MG63 (cell line): ENCODE data around the gene CD44. TPM values are rescaled to one million over a fixed set of nuclear protein-coding genes. Genes with fewer than 3 reads are reported as not detected.
"Not testable (repeated sequence)": the region's sequence is repeated elsewhere in the genome, so short reads cannot be mapped to it uniquely, and the experiment has no call there.

Experiments
- DNase-seq: peaks from one replicate; pipeline ENCODE4 v3.0.0-alpha.2; 2020
- H3K27me3 ChIP-seq: fragments of 250-450 bp; sonication (Bioruptor Pico); 2 replicates; pipeline ENCODE4 v1.5.1; 2020; ENCODE audit warnings: mild to moderate bottlenecking, moderate library complexity
- H3K36me3 ChIP-seq: fragments of 250-450 bp; sonication (Bioruptor Pico); 2 replicates; pipeline ENCODE4 v1.5.1; 2020; ENCODE audit warnings: mild to moderate bottlenecking, moderate library complexity
- H3K4me3 ChIP-seq: fragments of 250-450 bp; sonication (Bioruptor Pico); 2 replicates; pipeline ENCODE4 v1.5.1; 2020; ENCODE audit warnings: mild to moderate bottlenecking, moderate library complexity
- H3K9me3 ChIP-seq: fragments of 250-450 bp; sonication (Bioruptor Pico); 2 replicates; pipeline ENCODE4 v1.5.1; 2020; ENCODE audit warnings: mild to moderate bottlenecking, moderate library complexity
- total RNA-seq: library from RNA; depleted of rRNA; stranded (reverse); fragments of >200 nt; shearing (Covaris generic); gene quantifications from 2 replicates; pipeline ENCODE4 v1.2.3, GENCODE V29; 2014; ENCODE audit warnings: low replicate concordance; rRNA removed

CD44 gene
- 1,423 and 1,833 TPM in 2 replicates for total RNA-seq

DNA sequence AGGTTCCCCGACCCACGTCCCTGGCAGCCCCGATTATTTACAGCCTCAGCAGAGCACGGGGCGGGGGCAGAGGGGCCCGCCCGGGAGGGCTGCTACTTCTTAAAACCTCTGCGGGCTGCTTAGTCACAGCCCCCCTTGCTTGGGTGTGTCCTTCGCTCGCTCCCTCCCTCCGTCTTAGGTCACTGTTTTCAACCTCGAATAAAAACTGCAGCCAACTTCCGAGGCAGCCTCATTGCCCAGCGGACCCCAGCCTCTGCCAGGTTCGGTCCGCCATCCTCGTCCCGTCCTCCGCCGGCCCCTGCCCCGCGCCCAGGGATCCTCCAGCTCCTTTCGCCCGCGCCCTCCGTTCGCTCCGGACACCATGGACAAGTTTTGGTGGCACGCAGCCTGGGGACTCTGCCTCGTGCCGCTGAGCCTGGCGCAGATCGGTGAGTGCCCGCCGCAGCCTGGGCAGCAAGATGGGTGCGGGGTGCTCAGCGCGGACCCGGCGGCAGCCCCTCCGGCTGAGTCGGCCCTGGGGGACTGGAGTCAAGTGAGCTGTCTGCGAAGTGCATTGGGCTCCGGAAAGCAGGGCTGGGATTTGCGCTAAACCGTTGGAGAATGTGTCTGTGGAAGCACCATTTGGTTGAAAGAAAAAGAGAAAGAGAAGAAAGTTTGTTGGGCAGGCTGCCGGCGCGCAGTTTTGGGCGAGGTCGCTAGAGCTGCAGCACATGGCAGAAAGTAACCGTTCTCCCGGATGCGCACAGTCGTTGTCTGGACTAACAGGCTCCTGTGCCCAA is at the start of gene CD44:
CD44 (plus strand) TSS at position 229 of the 779 bp plus-strand sequence; CDS start at position 362, 133 bp downstream.
- peak; percentile 95 for DNase-seq
- Histone ChIP-seq H3K36me3 (peaks cover 51% of the 10 kb centered on the region), H3K9me3 (no peaks in the 10 kb centered on the region), H3K4me3 (peak within 1 kb of the TSS; percentile 97), H3K27me3 (no peaks in the 10 kb centered on the region)

DNA sequence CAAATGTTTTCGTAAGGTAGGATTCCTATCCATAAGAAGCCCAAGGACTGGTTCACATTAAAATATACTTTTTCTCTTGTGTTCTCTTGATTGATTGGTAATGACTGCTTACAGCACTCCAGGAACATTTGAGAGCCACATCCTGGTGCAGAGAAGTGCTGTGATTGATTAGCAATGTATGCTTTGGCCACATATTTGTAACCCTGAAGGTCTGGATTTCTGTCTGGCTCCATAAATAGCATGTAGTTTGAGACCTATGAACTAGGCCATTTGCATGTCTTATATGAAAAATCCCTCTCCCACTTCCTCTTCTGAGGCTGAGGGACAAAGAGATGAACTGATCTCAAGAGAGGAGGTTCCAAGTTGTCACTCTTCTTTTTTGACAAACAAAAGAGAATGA is 49.3 kb upstream of the CD44 start:
- Histone ChIP-seq H3K9me3 (peaks cover 5% of the 10 kb centered on the region; the same call in 1 of the 2 replicates), H3K27me3 (no peaks in the 10 kb centered on the region), H3K36me3 (peaks cover 12% of the 10 kb centered on the region), H3K4me3 (no peak overlapping the region)
- DNase-seq, result no peak

DNA sequence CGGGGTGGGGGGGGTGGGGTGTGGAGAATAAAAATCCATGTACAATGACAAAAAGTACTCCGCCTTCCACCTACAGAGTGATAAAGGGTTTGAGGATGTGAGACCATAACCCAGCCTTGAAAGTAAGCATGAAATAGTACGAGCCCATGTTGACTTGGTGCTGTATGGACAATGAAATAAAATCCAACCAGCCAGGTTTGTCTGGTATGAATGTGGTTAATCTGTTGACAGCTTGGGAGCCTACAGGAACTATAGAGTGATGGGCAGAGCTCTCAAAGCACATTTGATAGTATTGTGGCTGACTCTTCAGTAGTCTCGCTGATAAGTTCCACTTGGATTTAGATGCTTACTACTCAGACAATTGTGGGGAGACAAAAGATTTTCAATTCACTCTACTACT is 48.8 kb upstream of the CD44 start:
- Histone ChIP-seq H3K27me3 (no peaks in the 10 kb centered on the region), H3K9me3 (peaks cover 5% of the 10 kb centered on the region; the same call in 1 of the 2 replicates), H3K4me3 (no peak overlapping the region), H3K36me3 (peaks cover 12% of the 10 kb centered on the region)
- no peak for DNase-seq

DNA sequence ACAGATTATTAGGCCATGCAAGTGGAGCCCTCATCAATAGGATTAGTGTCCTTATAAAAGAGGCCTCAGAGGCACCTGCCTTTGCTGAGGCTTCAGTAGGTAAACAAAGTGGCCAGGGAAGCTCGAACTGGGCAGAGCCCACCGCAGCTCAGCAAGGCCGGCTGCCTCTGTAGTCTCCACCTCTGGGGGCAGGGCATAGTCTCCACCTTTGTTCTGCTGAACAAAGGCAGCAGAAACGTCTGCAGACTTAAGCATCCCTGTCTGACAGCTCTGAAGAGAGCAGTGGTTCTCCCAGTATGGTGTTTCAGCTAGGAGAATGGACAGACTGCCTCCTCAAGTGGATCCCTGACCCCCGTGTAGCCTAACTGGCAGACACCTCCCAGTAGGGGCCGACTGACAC is 48.0 kb upstream of the CD44 start:
- H3K27me3 ChIP-seq, H3K4me3 ChIP-seq, DNase-seq, H3K9me3 ChIP-seq: not testable (repeated sequence)
- peaks cover 12% of the 10 kb centered on the region for H3K36me3 ChIP-seq

DNA sequence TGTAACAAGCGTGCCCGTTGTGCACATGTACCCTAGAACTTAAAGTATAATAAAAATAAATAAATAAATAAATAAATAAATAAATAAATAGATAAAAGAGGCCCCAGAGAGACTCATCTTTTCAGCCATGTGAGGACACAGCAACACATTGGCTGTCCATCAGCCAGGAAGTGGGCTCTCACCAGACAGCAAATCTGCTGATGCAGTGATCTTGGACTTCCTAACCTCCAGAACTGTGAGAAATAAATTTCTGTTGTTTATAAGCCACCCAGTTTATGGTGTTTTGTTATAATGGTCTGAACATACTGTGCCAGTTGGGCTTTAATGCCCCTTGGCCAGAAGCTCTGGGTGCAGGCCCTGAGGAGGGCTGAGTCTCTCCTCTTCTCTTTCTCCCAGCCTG is 42.2 kb upstream of the CD44 start:
- H3K36me3 ChIP-seq, result peaks cover 2% of the 10 kb centered on the region; the same call in 1 of the 2 replicates
- no peaks in the 10 kb centered on the region; the same call in 1 of the 2 replicates for H3K9me3 ChIP-seq
- no peak overlapping the region for H3K4me3 ChIP-seq
- no peaks in the 10 kb centered on the region for H3K27me3 ChIP-seq
- no peak for DNase-seq

DNA sequence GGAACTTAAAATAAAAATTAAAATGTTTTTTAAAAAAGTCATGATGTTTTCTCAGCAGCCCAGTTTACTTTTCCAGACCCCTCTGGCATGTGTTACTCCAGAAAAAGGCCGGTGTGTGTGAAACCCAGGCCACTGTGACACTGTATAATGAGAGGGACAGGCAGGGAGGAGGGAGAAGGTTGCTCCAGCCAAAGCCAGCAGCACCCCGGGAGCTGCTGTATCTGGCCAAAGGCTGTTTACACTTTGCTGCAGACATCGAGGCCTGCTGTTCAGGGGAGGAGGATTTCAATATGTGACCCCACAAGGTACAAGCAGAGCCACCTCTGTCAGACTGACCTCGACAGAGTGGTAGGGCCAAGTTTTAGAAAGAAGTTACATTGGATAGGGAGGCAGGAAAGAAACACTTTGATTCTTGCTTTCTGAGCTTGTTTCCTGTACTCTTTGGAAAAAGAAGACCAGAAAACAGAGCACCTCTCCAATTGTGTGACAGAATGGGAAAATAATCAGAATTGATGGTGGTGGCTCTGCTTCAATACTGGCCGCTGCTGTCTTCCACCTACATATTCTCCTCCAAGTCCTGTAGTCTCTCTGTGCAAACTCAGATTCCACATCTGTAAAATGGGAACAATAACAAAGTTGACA is 41.0 kb upstream of the CD44 start:
- no peak for DNase-seq
- Histone ChIP-seq H3K27me3 (no peaks in the 10 kb centered on the region), H3K9me3 (no peaks in the 10 kb centered on the region), H3K4me3 (no peak overlapping the region), H3K36me3 (peaks cover 2% of the 10 kb centered on the region; the same call in 1 of the 2 replicates)

DNA sequence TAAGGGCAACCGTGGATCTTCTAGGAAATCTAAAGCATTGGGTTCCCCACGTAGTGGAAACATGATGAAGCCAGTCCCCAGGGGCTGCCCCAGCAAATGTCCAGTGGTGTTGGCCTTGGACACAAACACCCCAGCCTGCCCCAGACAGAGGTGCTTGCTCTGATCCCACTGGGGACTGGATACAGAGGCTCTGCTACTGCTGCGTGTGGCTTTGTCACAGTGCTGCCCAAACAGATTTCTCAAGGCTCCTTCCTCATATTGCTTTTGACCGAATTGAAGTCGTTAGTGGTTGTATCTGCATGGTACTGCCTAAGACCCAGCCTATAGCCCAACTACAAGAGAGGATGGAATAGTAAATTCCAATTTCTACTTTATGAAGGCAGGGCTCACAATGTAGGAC is 40.1 kb upstream of the CD44 start:
- no peaks in the 10 kb centered on the region for H3K9me3 ChIP-seq
- DNase-seq, result no peak
- H3K27me3 ChIP-seq, result no peaks in the 10 kb centered on the region
- no peak overlapping the region for H3K4me3 ChIP-seq
- H3K36me3 ChIP-seq, result peaks cover 2% of the 10 kb centered on the region; the same call in 1 of the 2 replicates

DNA sequence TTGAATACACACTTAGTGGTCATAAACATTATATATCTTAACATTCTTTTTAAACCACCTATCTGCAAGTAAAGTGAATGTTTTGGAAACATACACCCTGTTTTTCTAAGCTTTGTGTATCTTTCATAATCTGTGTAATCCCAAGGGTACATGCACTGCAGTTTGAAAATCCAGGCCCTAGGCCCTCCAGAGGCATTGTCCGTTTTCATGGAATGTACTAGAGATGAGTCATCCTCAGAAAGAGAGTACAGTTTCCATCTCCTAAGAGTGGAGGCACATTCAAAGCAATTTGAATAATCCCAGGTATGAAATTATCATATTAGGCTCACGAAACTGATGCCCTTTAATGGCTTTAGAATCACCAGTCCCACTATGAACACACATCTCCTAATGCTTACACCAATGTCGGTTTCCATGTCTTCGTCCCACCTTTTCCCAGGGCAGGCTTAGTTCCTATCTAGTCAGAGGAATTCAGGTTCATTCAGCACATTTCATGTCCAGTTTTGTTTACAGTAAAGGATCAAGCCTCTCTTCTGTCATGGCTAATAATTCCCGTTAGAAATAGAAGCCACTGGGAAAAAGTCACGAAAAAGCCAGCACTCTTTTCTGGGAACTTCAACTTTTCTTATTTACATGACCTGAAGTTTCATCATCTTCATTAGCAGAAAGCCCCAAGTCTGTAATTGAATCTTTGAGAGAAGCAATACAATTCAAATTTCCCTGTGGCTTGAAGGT is 39.5 kb upstream of the CD44 start:
- H3K36me3 ChIP-seq, result peaks cover 2% of the 10 kb centered on the region; the same call in 1 of the 2 replicates
- no peaks in the 10 kb centered on the region for H3K9me3 ChIP-seq
- DNase-seq, result peak; percentile 52
- no peak overlapping the region for H3K4me3 ChIP-seq
- no peaks in the 10 kb centered on the region for H3K27me3 ChIP-seq

DNA sequence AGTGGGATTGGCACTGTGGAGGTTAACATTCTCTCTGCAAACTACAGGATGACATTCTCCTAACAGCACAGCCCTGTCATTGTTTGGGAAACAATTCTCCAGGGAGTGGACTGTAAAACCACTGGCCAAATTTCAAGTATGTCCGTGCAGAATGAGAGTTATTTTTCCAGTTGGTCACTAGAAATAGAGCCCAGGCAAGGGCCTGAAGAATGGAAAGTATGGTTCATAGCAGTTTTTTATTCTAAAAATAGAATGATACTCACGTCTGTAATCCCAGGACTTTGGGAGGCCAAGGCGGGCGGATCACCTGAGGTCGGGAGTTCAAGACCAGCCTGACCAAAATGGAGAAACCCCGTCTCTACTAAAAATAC is 39.0 kb upstream of the CD44 start:
- Histone ChIP-seq H3K36me3 (peaks cover 2% of the 10 kb centered on the region; the same call in 1 of the 2 replicates), H3K27me3 (no peaks in the 10 kb centered on the region), H3K4me3 (no peak overlapping the region), H3K9me3 (no peaks in the 10 kb centered on the region)
- DNase-seq, result peak; percentile 55

DNA sequence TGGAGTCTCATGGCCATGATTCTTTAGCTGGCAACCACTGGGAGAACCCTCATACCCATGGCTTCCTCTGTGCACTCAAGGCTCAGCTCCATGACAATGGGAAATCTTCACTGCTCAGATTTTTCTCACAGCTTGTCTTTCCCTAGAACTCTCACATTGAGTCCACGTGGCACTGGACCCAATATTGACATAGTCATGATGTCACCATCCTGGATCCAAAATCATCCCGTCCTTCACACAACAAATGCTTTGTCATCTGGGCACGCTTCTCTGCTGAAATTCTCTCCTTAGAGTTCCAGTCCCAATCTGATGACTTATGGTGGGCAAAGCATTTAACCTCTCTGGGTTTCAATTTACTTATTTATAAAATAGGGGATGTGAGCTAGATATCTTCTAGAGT is 37.7 kb upstream of the CD44 start:
- Histone ChIP-seq H3K36me3 (peaks cover 2% of the 10 kb centered on the region; the same call in 1 of the 2 replicates), H3K9me3 (no peaks in the 10 kb centered on the region), H3K27me3 (no peaks in the 10 kb centered on the region), H3K4me3 (no peak overlapping the region)
- peak; percentile 34 for DNase-seq

DNA sequence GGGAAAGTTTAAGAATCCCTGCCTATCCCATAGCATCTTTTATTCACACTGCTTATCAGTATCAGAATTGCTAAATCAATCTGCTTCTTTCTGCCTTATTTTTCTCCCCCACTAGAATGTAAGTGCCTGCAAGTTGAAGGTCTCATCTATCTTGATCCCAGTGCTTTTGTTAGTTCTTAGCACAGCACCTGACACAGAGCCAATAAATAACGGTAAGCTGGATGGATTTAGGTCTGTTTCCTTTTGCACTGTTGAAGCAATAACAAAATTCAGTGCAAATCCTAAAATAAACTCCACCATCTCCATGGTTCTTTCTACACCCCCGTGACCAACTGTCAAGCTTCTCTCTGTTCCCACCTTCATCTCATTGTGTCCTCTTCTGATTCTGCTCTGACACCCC is 36.7 kb upstream of the CD44 start:
- no peaks in the 10 kb centered on the region for H3K27me3 ChIP-seq
- peak overlapping the region; percentile 19 for H3K4me3 ChIP-seq
- 0 out of 2 replicates have a peak, but pooled peaks cover 2% of the 10 kb centered on the region for H3K36me3 ChIP-seq
- no peak for DNase-seq
- no peaks in the 10 kb centered on the region for H3K9me3 ChIP-seq

DNA sequence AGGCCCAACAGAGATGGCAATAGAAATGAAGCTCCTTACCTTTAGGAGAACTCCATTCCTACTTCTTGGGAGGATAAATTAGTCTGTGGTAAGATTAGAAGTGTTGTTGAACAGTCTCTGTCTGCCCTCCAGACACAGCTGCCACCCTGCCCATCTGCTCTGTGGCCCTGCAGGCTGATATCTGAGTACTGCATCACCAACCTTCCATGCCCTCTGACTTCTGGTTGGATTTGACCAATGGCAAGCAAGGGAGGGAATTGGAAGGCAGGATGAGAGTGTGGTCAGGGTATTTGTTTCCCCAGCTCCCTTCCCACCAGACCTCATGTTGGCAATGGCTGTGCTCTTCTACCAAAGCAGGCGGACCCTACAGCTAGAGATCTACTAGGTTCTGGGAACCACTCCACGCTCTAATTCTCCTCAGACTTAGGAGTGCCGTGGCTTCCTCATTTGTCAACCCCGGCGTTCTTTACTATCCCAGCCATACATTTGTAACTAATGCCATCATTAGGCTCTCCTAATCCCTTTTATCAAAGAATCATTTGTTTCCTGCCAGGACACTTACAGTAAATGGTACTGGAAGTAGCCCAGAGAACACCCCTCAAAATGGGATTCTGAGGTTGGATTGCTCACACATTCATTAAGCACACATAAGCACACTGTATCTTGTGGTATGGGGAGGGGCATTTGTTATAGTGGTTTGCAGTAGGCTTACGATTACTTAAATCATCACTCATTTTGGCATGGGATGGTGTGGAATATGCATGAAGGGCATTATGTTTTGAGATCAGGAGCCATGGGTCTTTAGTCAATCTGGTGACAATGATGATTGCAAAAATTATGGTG is 35.4 kb upstream of the CD44 start:
- Histone ChIP-seq H3K36me3 (no peaks in the 10 kb centered on the region), H3K27me3 (no peaks in the 10 kb centered on the region), H3K4me3 (peak overlapping the region; percentile 19), H3K9me3 (no peaks in the 10 kb centered on the region)
- DNase-seq, result peak; percentile 75

DNA sequence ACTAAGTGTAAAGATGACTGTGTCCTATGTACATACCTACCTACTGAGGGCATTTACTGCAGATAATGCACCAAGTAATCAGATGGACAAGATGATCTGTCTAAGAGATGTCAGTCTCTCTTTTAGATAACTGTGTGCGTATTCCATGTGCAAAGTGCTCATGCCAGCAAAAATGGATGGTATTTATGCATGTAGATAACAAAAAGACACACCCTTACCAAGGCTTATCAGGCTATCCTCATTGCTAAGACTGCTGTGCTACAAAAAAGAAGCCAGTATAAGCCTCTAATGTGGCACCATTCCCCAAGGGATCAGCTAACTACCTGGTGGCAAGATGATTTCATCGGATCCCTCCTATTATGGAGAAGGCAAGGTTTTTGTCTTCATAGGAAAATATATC is 34.3 kb upstream of the CD44 start:
- no peak for DNase-seq
- Histone ChIP-seq H3K36me3 (no peaks in the 10 kb centered on the region), H3K9me3 (no peaks in the 10 kb centered on the region), H3K4me3 (no peak overlapping the region), H3K27me3 (no peaks in the 10 kb centered on the region)

DNA sequence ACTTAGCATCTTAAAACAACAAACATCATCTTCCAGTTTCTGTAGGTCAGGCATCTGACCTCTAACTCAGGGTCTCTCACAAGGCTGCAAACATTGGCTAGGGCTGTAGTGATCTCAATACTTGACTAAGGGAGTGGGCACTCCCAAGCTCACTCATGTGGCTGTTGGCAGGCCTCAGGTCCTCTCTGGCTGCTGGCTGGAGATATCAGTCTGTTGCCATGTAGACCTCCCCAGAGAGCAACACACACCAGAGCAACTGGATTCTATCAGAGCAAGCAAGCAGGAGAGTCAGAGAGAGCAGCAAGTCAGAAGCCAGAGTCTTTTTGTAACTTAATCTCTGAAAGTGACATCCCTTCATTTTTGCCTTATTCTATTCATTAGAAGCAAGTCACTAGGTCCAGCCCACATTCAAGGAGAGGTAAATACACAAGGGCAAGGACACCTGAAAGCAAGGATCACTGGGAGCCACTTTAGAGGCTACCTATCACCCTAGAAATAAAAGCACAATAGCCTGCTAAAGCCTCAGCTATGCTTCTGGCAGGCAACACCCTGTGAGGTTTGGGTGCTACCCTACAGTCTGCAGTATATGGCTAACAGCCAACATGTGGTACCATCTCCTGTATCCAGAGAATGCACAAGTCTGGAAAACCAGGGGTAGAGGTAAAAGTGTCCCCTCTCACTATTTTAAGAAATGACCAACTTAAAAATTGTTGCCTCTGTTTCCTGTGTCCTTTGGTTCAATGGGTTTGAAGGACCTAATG is 33.5 kb upstream of the CD44 start:
- no peaks in the 10 kb centered on the region for H3K27me3 ChIP-seq
- H3K36me3 ChIP-seq, result no peaks in the 10 kb centered on the region
- H3K4me3 ChIP-seq, result no peak overlapping the region
- DNase-seq, result peak; percentile 75
- no peaks in the 10 kb centered on the region for H3K9me3 ChIP-seq

DNA sequence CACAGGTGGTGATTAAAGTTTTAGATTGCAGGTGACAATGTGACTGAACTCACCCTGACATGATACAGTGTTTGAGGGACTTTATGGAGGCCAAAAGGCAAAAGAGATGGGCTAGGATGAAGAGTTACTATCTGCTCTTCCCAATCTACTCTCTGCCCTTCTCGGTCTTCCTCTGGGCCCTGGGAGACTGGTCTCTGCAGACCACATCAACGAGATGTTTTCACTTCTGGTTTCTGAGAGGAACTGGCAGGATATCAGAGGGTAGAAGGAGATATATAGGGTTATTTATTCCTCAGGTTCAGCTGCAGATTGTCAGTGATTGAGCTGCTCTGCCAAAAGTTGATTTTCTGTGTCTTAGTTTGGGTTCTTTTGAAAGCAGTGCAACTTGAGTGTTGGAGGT is 32.4 kb upstream of the CD44 start:
- Histone ChIP-seq H3K27me3 (no peaks in the 10 kb centered on the region), H3K36me3 (no peaks in the 10 kb centered on the region), H3K4me3 (no peak overlapping the region), H3K9me3 (no peaks in the 10 kb centered on the region)
- DNase-seq, result no peak

DNA sequence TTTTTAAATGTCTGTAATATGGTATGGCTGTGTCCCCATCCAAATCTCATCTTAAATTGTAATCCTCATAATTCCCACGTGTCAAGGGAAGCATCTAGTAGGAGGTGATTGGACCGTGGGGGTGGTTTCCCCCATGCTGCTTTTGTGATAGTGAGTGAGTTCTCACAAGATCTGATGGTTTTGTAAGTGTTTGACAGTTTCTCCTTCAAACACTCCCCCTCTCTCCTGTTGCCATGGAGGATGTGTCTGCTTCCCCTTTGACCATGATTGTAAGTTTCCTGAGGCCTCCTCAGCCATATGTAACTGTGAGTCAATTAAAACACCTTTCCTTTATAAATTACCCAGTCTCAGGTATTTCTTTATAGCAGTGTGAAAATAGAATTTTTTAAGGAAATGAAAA is 31.1 kb upstream of the CD44 start:
- no peak for DNase-seq
- Histone ChIP-seq H3K4me3 (no peak overlapping the region), H3K9me3 (no peaks in the 10 kb centered on the region), H3K36me3 (no peaks in the 10 kb centered on the region), H3K27me3 (no peaks in the 10 kb centered on the region)
